ENCODE results near the gene CCPG1.

DNA sequence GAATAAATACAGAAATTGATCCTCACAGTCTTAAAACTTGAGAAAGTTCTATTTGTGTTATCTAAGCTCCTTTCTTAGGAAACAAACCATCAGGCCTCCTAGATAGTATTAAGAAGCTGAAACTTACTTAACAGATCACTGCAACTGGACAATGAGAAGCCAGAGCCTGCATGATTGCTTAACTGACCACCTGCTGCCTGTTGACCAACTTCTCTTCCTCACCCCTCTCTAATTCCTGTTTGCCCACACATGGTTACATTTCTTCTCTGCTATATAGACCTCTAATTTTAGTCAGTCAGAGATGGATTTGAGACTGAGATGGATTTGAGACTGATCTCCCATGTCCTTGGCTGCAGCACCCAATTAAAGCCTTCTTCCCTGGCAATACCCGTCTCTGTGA, 13.5 kb downstream of the CCPG1 start:
- TF ChIP-seq, protein P1, sequence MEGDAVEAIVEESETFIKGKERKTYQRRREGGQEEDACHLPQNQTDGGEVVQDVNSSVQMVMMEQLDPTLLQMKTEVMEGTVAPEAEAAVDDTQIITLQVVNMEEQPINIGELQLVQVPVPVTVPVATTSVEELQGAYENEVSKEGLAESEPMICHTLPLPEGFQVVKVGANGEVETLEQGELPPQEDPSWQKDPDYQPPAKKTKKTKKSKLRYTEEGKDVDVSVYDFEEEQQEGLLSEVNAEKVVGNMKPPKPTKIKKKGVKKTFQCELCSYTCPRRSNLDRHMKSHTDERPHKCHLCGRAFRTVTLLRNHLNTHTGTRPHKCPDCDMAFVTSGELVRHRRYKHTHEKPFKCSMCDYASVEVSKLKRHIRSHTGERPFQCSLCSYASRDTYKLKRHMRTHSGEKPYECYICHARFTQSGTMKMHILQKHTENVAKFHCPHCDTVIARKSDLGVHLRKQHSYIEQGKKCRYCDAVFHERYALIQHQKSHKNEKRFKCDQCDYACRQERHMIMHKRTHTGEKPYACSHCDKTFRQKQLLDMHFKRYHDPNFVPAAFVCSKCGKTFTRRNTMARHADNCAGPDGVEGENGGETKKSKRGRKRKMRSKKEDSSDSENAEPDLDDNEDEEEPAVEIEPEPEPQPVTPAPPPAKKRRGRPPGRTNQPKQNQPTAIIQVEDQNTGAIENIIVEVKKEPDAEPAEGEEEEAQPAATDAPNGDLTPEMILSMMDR (conservative IDR thresholded peaks at IDR 0.05; ENCODE audit: low read length) = no peak
- no peak for TF ChIP-seq EZH2phosphoT487 (IDR thresholded peaks at IDR 0.05; ENCODE audit: borderline replicate concordance, low read depth, low read length)

Data from OCI-LY7 (cell line).